ENCODE data around the gene CDH1. TPM values are rescaled to one million over a fixed set of nuclear protein-coding genes. Genes with fewer than 3 reads are reported as not detected.

Gene CDH1
- total RNA-seq, 1 experiment from 2014 or later = 65.8 TPM

DNA sequence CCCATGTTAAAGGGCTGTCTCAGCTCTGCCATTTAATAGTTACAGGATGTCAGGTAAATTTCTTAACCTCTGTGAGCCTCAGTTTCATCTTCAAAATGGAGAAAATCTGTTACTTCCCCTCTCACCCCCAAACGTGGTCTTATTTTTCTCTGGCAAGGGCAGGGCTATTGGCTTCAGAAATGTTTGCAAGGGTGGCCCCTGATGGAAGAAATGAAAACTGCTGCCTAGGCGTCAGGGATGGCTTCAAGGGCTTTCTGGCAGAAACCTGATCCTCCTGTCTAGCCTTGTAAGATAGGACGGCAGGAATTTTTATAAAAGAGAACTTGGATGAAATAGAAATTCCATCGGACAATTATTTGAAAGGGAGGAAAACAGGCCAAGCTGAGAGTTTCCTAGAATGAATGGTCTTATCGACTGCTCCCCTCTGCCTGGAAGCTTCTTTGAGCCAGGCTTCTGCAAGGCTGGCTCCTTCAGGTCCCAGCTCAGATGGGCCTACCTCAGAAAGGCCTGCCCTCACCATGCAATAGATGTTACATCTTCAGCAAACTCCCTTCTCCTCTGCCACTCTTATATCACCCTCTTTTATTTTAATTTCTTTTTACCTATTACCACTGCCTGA is 63.3 kb downstream of the CDH1 start:
- peak; percentile 88 for ATAC-seq
- CTCF ChIA-PET = interaction anchor here (0.5 to 0.6 kb wide), 3 partner anchors 121 to 273 kb away, joined by 5 read pairs; no protein-coding TSS in a partner anchor
- Histone ChIP-seq H3K27ac (ENCODE audit: low read length) (no peak overlapping the region), H3K27me3 (ENCODE audit: control insufficient read depth, insufficient read depth, low read length) (no peaks in the 10 kb centered on the region), H3K4me3 (ENCODE audit: low read depth in 2 of 2, low read length in 2 of 2) (no peak overlapping the region), H3K9me3 (ENCODE audit: control insufficient read depth, insufficient read depth, low read depth, low read length) (no peaks in the 10 kb centered on the region), H3K4me1 (ENCODE audit: control insufficient read depth, insufficient read depth, low read length) (no peaks in the 10 kb centered on the region), H3K36me3 (ENCODE audit: control insufficient read depth, insufficient read depth, low read length) (no peaks in the 10 kb centered on the region)
- TF ChIP-seq TCF7L2 (IDR thresholded peaks at IDR 0.05; ENCODE audit: low read depth, low read length) = no peak
- TF ChIP-seq, protein P1, sequence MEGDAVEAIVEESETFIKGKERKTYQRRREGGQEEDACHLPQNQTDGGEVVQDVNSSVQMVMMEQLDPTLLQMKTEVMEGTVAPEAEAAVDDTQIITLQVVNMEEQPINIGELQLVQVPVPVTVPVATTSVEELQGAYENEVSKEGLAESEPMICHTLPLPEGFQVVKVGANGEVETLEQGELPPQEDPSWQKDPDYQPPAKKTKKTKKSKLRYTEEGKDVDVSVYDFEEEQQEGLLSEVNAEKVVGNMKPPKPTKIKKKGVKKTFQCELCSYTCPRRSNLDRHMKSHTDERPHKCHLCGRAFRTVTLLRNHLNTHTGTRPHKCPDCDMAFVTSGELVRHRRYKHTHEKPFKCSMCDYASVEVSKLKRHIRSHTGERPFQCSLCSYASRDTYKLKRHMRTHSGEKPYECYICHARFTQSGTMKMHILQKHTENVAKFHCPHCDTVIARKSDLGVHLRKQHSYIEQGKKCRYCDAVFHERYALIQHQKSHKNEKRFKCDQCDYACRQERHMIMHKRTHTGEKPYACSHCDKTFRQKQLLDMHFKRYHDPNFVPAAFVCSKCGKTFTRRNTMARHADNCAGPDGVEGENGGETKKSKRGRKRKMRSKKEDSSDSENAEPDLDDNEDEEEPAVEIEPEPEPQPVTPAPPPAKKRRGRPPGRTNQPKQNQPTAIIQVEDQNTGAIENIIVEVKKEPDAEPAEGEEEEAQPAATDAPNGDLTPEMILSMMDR (IDR thresholded peaks at IDR 0.05) = peak; percentile 80
- intact Hi-C loops (cut with micrococcal nuclease; ENCODE audit: unreplicated experiment) (loop anchor here (5.0 to 10.0 kb wide), 2 partner anchors 98 to 206 kb away; no protein-coding TSS in a partner anchor), in situ Hi-C loops (cut with HindIII; ENCODE audit: low pct_unique_long_range_greater_than_20kb, low sequenced_read_pairs) (no loop called here)
- POLR2A ChIA-PET = no interaction called here
- DNase-seq (ENCODE audit: low read depth, low spot score) = peak; percentile 63
- BruUV-seq (replicated peaks) = no TSS peak

DNA sequence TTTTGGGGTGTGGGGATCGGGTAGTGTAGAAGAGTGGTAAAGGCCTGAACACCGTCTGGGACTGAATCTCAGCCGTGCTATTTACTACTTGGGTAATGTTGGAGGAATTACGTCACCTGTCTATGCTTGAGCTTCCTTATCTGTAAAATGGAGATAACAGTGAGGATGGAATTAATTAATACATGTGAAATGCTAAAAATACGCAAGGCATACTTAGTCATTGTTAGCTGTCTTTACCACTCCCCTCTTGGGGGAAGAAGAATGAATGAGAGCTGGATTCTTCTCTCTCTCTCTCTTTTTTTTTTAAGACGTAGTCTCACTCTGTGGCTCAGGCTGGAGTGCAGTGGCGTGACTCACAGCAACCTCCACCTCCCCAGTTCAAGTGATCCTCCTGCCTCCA is 65.1 kb downstream of the CDH1 start:
- no peaks in the 10 kb centered on the region for H3K36me3 ChIP-seq (ENCODE audit: control insufficient read depth, insufficient read depth, low read length)
- ATAC-seq = no peak
- no TSS peak for BruUV-seq (replicated peaks)
- no peak overlapping the region for H3K4me3 ChIP-seq (ENCODE audit: low read depth in 2 of 2, low read length in 2 of 2)
- intact Hi-C loops (cut with micrococcal nuclease; ENCODE audit: unreplicated experiment) (loop anchor here (5.0 to 10.0 kb wide), 2 partner anchors 100 to 207 kb away; no protein-coding TSS in a partner anchor), in situ Hi-C loops (cut with HindIII; ENCODE audit: low pct_unique_long_range_greater_than_20kb, low sequenced_read_pairs) (no loop called here)
- no peaks in the 10 kb centered on the region for H3K4me1 ChIP-seq (ENCODE audit: control insufficient read depth, insufficient read depth, low read length)
- H3K27me3 ChIP-seq (ENCODE audit: control insufficient read depth, insufficient read depth, low read length) = no peaks in the 10 kb centered on the region
- ChIA-PET POLR2A (no interaction called here), CTCF (no interaction called here)
- DNase-seq (ENCODE audit: low read depth, low spot score) = no peak
- TF ChIP-seq POLR2AphosphoS5 (IDR thresholded peaks at IDR 0.05; ENCODE audit: low read depth, low read length) = no peak
- TF ChIP-seq, protein P2, sequence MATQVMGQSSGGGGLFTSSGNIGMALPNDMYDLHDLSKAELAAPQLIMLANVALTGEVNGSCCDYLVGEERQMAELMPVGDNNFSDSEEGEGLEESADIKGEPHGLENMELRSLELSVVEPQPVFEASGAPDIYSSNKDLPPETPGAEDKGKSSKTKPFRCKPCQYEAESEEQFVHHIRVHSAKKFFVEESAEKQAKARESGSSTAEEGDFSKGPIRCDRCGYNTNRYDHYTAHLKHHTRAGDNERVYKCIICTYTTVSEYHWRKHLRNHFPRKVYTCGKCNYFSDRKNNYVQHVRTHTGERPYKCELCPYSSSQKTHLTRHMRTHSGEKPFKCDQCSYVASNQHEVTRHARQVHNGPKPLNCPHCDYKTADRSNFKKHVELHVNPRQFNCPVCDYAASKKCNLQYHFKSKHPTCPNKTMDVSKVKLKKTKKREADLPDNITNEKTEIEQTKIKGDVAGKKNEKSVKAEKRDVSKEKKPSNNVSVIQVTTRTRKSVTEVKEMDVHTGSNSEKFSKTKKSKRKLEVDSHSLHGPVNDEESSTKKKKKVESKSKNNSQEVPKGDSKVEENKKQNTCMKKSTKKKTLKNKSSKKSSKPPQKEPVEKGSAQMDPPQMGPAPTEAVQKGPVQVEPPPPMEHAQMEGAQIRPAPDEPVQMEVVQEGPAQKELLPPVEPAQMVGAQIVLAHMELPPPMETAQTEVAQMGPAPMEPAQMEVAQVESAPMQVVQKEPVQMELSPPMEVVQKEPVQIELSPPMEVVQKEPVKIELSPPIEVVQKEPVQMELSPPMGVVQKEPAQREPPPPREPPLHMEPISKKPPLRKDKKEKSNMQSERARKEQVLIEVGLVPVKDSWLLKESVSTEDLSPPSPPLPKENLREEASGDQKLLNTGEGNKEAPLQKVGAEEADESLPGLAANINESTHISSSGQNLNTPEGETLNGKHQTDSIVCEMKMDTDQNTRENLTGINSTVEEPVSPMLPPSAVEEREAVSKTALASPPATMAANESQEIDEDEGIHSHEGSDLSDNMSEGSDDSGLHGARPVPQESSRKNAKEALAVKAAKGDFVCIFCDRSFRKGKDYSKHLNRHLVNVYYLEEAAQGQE (IDR thresholded peaks at IDR 0.05; ENCODE audit: insufficient read depth in 1 of 2, low read depth in 2 of 2, low read length in 1 of 2) = no peak
- TF ChIP-seq, protein P1 (IDR thresholded peaks at IDR 0.05) = no peak
- TF ChIP-seq SIN3A (IDR thresholded peaks at IDR 0.05; ENCODE audit: borderline replicate concordance, insufficient read depth, low read depth, low read length) = no peak
- no peak for TF ChIP-seq TCF7L2 (IDR thresholded peaks at IDR 0.05; ENCODE audit: low read depth, low read length)
- H3K27ac ChIP-seq (ENCODE audit: low read length) = no peak overlapping the region
- no peaks in the 10 kb centered on the region for H3K9me3 ChIP-seq (ENCODE audit: control insufficient read depth, insufficient read depth, low read depth, low read length)

Data from Panc1 (cell line).